ENCODE data around the gene CASKIN1. TPM values are rescaled to one million over a fixed set of nuclear protein-coding genes. Genes with fewer than 3 reads are reported as not detected.
A peak's percentile ranks its signal among the peaks of the same experiment; 100 is the strongest.

The CASKIN1 gene
- total RNA-seq, 3 donors from 2014 or later (not counting 1 experiment from before 2014, with no cell fraction given) = not detected

GRCh38 chr16:2165861-2166260 lies 30.5 kb downstream of the CASKIN1 start:
- DNase-seq (no peak), ATAC-seq (no peak)
- Mint-ChIP-seq H3K27ac (peak overlapping the region in 1 of 2 donors; percentile 71), H3K36me3 (no peaks in the 10 kb centered on the region), H3K4me3 (no peak overlapping the region), H3K27me3 (ENCODE audit: low read depth in 2 of 2) (no peaks in the 10 kb centered on the region), H3K9me3 (no peaks in the 10 kb centered on the region), H3K4me1 (peaks cover 0 to 10% of the 10 kb centered on the region in 2 donors)
- intact Hi-C loops (cut with micrococcal nuclease) = no loop called here
- no peak for TF ChIP-seq CTCF (IDR thresholded peaks at IDR 0.05)
- Histone ChIP-seq H3K36me3 (ENCODE audit: control insufficient read depth, insufficient read depth, low read length) (peaks cover 15% of the 10 kb centered on the region), H3K4me1 (ENCODE audit: control insufficient read depth, insufficient read depth, low read length) (peaks cover 4% of the 10 kb centered on the region), H3K27ac (ENCODE audit: low read length) (no peak overlapping the region), H3K4me3 (ENCODE audit: low read length) (no peak overlapping the region), H3K27me3 (ENCODE audit: control insufficient read depth, insufficient read depth, low read length) (no peaks in the 10 kb centered on the region), H3K9me3 (ENCODE audit: control insufficient read depth, insufficient read depth, low read length) (no peaks in the 10 kb centered on the region)
- WGBS (ENCODE audit: insufficient coverage) = 98% methylated on average over 12 of the region's 12 CpGs

DNA sequence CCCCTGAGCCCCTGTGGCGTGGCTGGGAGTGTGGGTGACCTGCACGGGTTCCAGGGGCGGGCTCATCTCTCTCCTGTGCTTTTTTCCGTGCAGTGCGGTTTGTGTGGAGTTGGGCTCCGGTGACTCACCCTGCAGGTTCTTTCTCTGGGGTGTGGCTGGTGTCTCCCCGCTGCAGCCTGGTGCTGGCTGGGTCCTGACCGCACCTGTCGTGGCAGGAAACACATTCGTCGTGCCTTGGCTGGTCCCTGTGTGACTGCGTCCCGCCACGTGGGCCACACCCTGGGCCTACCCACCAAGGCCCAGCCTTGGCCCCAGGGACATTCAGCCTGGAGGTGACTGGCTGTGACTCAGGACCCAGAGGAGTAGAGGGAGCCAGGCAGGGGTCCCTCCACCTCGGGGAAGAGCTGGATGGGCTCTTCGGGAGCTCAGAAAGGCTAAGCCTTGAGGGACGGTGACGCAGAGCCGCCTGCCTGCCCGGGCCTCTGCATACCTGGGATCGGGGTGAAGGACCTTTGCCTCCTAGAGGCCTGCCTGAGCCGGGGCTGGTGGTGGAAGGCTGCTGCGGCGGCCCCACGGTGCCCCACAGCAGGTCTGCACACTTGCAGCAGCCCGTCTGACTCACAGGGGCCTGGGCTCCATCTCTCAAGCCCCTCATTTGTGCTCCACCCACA lies 33.1 kb downstream of the CASKIN1 start:
- no peaks in the 10 kb centered on the region for H3K36me3 Mint-ChIP-seq
- Histone ChIP-seq H3K4me3 (ENCODE audit: low read length) (no peak overlapping the region), H3K27me3 (ENCODE audit: control insufficient read depth, insufficient read depth, low read length) (no peaks in the 10 kb centered on the region), H3K27ac (ENCODE audit: low read length) (no peak overlapping the region), H3K36me3 (ENCODE audit: control insufficient read depth, insufficient read depth, low read length) (peaks cover 15% of the 10 kb centered on the region), H3K9me3 (ENCODE audit: control insufficient read depth, insufficient read depth, low read length) (no peaks in the 10 kb centered on the region), H3K4me1 (ENCODE audit: control insufficient read depth, insufficient read depth, low read length) (peaks cover 13% of the 10 kb centered on the region)
- WGBS (ENCODE audit: insufficient coverage) = 95% methylated on average over 26 of the region's 26 CpGs
- DNase-seq (peak in 1 of 2 donors; percentile 40), ATAC-seq (no peak)
- intact Hi-C loops (cut with micrococcal nuclease) = no loop called here
- peaks cover 0 to 16% of the 10 kb centered on the region in 2 donors for H3K4me1 Mint-ChIP-seq
- no peak overlapping the region for H3K4me3 Mint-ChIP-seq
- no peaks in the 10 kb centered on the region for H3K27me3 Mint-ChIP-seq (ENCODE audit: low read depth in 2 of 2)
- H3K9me3 Mint-ChIP-seq = no peaks in the 10 kb centered on the region
- H3K27ac Mint-ChIP-seq = no peak overlapping the region
- TF ChIP-seq CTCF (IDR thresholded peaks at IDR 0.05) = no peak

DNA sequence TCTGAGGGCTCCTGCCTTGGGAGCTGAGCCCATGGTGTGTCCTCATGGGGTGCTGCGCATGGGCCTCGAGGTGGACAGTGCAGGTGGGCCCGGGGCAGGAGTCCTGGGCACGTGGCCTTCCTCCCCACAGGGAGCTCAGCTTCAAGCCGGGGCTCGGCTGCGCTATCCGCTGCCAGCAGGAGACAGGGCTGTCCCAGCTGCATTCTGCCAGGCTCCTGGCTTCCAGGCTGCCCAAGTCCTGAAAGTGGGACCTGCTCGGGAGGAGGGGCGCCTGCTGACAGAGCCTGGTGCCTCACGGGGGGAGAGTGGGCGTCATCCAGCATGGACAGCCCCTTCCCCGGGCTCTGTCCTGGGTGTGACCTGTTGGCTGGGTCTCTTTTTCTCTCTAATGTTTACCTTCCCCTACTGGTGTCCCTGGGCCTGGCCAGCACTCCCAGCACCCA lies 33.7 kb downstream of the CASKIN1 start:
- H3K27me3 ChIP-seq (ENCODE audit: control insufficient read depth, insufficient read depth, low read length) = no peaks in the 10 kb centered on the region
- no peak for TF ChIP-seq CTCF (IDR thresholded peaks at IDR 0.05)
- peaks cover 19% of the 10 kb centered on the region for H3K4me1 ChIP-seq (ENCODE audit: control insufficient read depth, insufficient read depth, low read length)
- DNase-seq (no peak), ATAC-seq (no peak)
- 96% methylated on average over 13 of the region's 13 CpGs for WGBS (ENCODE audit: insufficient coverage)
- no peaks in the 10 kb centered on the region for H3K9me3 ChIP-seq (ENCODE audit: control insufficient read depth, insufficient read depth, low read length)
- peaks cover 0 to 18% of the 10 kb centered on the region in 2 donors for H3K4me1 Mint-ChIP-seq
- H3K27me3 Mint-ChIP-seq (ENCODE audit: low read depth in 2 of 2) = no peaks in the 10 kb centered on the region
- H3K9me3 Mint-ChIP-seq = no peaks in the 10 kb centered on the region
- H3K36me3 Mint-ChIP-seq = no peaks in the 10 kb centered on the region
- H3K36me3 ChIP-seq (ENCODE audit: control insufficient read depth, insufficient read depth, low read length) = peaks cover 12% of the 10 kb centered on the region
- no peak overlapping the region for H3K27ac ChIP-seq (ENCODE audit: low read length)
- no peak overlapping the region for H3K4me3 Mint-ChIP-seq
- intact Hi-C loops (cut with micrococcal nuclease) = no loop called here
- H3K27ac Mint-ChIP-seq = no peak overlapping the region
- H3K4me3 ChIP-seq (ENCODE audit: low read length) = no peak overlapping the region

DNA sequence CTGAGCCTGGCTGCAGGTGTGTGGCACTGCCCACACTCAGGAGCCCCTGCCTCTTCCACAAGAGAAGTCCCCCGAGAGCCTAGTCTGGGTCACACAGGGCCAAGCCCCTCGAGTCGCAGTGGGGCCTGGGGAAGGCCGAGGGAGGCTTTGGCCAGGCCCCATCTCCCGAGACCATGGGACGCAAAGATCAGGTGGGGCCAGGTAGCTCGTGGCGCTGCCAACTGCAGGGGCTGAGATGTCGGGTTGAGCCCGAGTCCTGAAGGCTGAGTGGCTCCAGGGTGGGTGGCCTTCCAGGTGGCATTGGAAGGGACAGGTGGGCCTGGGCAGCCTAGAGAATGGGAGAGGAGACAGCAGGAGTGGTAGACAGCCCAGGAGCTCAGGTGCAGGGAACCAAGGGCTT lies 34.5 kb downstream of the CASKIN1 start:
- H3K9me3 ChIP-seq (ENCODE audit: control insufficient read depth, insufficient read depth, low read length) = no peaks in the 10 kb centered on the region
- no peak overlapping the region for H3K27ac ChIP-seq (ENCODE audit: low read length)
- no peaks in the 10 kb centered on the region for H3K9me3 Mint-ChIP-seq
- H3K27me3 ChIP-seq (ENCODE audit: control insufficient read depth, insufficient read depth, low read length) = no peaks in the 10 kb centered on the region
- peak overlapping the region in 1 of 2 donors; percentile 30 for H3K27ac Mint-ChIP-seq
- H3K4me3 Mint-ChIP-seq = no peak overlapping the region
- WGBS (ENCODE audit: insufficient coverage) = 96% methylated on average over 10 of the region's 10 CpGs
- H3K4me1 ChIP-seq (ENCODE audit: control insufficient read depth, insufficient read depth, low read length) = peaks cover 25% of the 10 kb centered on the region
- peaks cover 9% of the 10 kb centered on the region for H3K36me3 ChIP-seq (ENCODE audit: control insufficient read depth, insufficient read depth, low read length)
- no peaks in the 10 kb centered on the region for H3K27me3 Mint-ChIP-seq (ENCODE audit: low read depth in 2 of 2)
- DNase-seq (no peak), ATAC-seq (no peak)
- no peak overlapping the region for H3K4me3 ChIP-seq (ENCODE audit: low read length)
- peaks cover 6 to 26% of the 10 kb centered on the region in 2 donors for H3K4me1 Mint-ChIP-seq
- intact Hi-C loops (cut with micrococcal nuclease) = no loop called here
- no peaks in the 10 kb centered on the region for H3K36me3 Mint-ChIP-seq
- no peak for TF ChIP-seq CTCF (IDR thresholded peaks at IDR 0.05)

Measured in natural killer cell (primary cell).